IMR-90 (cell line): ENCODE results near the gene CAPN9.

Source experiments
- BHLHE40 ChIP-seq: fragments of 150-350 bp; IDR thresholded peaks from 2 replicates; pipeline ENCODE4 v1.6.1; 2016; ENCODE audit warnings: mild to moderate bottlenecking, low read depth, low read length
- CTCF ChIP-seq: conservative IDR thresholded peaks from 2 replicates; pipeline ENCODE4 v1.5.1; 2012; ENCODE audit warnings: mild to moderate bottlenecking, low read depth, low read length, improper control_type of control experiment
- POLR2A ChIP-seq: IDR thresholded peaks from 2 replicates; pipeline ENCODE4 v1.6.1; 2012; ENCODE audit warnings: mild to moderate bottlenecking, low read depth, low read length
- RAD21 ChIP-seq: IDR thresholded peaks from 2 replicates; pipeline ENCODE4 v1.6.1; 2012; ENCODE audit warnings: low read length, improper control_type of control experiment

GRCh38 chr1:230823426-230823825, 76.2 kb downstream of the CAPN9 start:
- no peak for TF ChIP-seq BHLHE40
- no peak for TF ChIP-seq CTCF
- TF ChIP-seq RAD21, result no peak
- no peak for TF ChIP-seq POLR2A
